Lower leg skin (tissue), 3 donors: Measurements from ENCODE around the gene ZNF43.

Source experiments
- CTCF ChIP-seq, 3 donors: fragments of 450-650 bp; IDR thresholded peaks; one replicate each; pipeline ENCODE4 v1.5.1; 2016; ENCODE audit warnings: antibody characterized with exemption in 3 of 3, mild to moderate bottlenecking in 3 of 3, moderate library complexity in 2 of 3
- POLR2A ChIP-seq, 2 donors: fragments of 450-650 bp; IDR thresholded peaks; one replicate each; pipeline ENCODE4 v1.6.1; 2016 to 2017; ENCODE audit warnings: antibody characterized with exemption in 2 of 2, mild to moderate bottlenecking in 1 of 2, moderate library complexity in 1 of 2

DNA sequence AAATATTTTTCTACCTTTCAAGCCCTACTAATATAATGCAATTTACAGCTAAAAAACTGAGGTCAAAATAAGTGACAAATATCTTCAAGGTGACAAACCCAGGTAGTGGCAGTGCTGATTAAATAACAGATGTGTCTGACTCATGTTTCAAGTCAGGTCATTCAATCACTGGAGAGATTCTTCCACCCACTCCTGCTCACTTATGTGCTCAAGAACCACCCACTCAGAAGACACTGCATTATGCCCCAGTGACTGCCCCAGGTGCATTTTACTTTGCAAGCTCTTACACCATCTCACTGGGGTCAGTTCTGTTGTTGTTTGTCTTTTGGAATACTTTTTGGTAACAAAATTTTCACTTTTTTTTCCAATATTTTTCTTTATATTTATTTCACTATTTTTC is 70.8 kb downstream of the ZNF43 start:
- TF ChIP-seq POLR2A (IDR thresholded peaks at IDR 0.05) (no peak), CTCF (IDR thresholded peaks at IDR 0.05) (no peak)
